ENCODE data around the gene CALM1. TPM values are rescaled to one million over a fixed set of nuclear protein-coding genes. Genes with fewer than 3 reads are reported as not detected.
A peak's percentile ranks its signal among the peaks of the same experiment; 100 is the strongest.

CALM1 gene
- 493 TPM for polyA plus RNA-seq (2013, experiment 1 of 2)
- 523 TPM for polyA plus RNA-seq (2013, experiment 2 of 2)

DNA sequence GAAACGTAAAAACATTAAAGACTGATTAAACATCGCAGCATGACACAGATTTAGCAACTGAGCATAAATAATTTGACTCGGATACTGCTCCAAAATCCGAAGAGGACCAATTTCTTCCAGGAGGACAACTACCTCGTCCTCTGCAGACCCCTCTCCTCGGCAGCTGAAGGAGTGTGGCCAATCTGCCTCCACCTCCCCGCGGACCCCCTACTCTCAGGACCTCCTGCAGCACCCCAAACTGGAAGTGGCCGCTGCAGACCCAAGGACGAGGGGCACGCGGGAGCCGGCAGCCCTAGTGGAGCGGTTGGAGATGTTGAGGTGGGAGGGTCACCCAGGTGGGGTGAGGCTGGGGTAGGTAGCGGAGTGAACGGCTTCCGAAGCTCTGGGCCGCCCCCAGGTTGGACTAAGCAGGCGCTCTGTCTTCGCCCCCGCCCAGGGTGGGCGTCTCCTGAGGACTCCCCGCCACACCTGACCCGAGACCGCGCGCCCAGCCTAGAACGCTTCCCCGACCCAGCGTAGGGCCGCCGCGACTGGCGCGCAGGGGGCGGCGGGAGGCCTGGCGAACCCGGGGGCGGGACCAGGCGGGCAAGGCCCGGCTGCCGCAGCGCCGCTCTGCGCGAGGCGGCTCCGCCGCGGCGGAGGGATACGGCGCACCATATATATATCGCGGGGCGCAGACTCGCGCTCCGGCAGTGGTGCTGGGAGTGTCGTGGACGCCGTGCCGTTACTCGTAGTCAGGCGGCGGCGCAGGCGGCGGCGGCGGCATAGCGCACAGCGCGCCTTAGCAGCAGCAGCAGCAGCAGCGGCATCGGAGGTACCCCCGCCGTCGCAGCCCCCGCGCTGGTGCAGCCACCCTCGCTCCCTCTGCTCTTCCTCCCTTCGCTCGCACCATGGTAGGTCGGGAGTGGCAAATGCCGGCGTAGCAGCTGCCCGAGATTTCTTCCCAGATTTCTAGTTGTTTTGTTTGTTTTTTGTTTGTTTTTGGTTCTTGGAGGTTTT, at the start of gene CALM1:
TSS of gene CALM1 (plus strand) at position 689 of the 999 bp plus-strand sequence. CDS start at position 891, 202 bp downstream.
- H3K4me1 ChIP-seq (ENCODE audit: control insufficient read depth, insufficient read depth, low read length, poor library complexity, severe bottlenecking), result peaks cover 9% of the 10 kb centered on the region
- peak within 1 kb of the TSS; percentile 92 for H3K4me3 ChIP-seq (ENCODE audit: extremely low read depth, insufficient read depth, low read length, poor library complexity, severe bottlenecking)
- WGBS, 2 experiments (ENCODE audit: insufficient coverage in 2 of 2), result 3% methylated on average over 52 to 62 of the region's 89 CpGs
- no peaks in the 10 kb centered on the region for H3K9me3 ChIP-seq (ENCODE audit: control insufficient read depth, low read length)
- peak within 1 kb of the TSS; percentile 23 for H3K27ac ChIP-seq (ENCODE audit: low read depth, low read length, severe bottlenecking)
- H3K36me3 ChIP-seq (ENCODE audit: control insufficient read depth, insufficient read depth, low read length), result peaks cover 19% of the 10 kb centered on the region

DNA sequence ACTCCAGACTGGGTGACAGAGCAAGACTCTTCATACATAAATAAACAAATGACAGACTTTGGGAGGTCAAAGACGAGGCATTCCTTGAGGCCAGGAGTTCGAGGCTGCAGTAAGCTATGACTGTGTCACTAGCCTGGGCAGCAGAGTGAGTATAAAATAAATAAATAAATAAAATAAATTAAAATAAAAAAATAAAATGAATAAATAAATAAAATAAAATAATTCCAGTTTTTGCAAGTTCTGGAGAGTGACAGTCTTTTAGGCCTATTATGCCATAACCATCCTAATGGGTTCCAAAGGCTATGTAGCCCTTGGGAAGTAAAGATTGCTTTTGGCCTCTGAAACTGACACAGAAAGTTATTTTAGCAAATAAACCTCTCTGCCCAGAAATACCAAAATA, 48.6 kb upstream of the CALM1 start:
- Histone ChIP-seq H3K9me3 (ENCODE audit: control insufficient read depth, low read length) (no peaks in the 10 kb centered on the region), H3K27ac (ENCODE audit: low read depth, low read length, severe bottlenecking) (no peak overlapping the region), H3K4me1 (ENCODE audit: control insufficient read depth, insufficient read depth, low read length, poor library complexity, severe bottlenecking) (no peaks in the 10 kb centered on the region), H3K36me3 (ENCODE audit: control insufficient read depth, insufficient read depth, low read length) (no peaks in the 10 kb centered on the region), H3K4me3 (ENCODE audit: extremely low read depth, insufficient read depth, low read length, poor library complexity, severe bottlenecking) (no peak overlapping the region)
- no CpG with 5 or more reads among the region's 2 CpGs for WGBS, 2 experiments (ENCODE audit: insufficient coverage in 2 of 2)

DNA sequence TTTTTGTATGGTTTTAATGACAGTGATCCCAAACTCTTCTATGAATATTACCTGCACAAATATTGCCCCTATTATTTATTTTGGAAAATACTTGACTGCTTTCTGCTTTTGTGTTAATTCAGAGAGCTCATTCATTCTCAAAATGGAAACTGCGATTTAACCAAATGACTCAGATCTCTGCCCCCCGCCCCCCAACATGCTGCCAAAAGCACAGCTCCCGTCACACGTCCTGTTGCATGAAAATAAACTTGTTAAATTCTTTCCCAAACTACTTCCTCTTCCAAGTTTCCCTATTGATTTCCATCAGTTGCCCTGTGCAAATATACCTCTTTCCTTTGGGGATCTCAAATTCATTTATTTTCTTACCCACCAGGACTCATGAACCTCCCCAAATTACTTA, 47.1 kb upstream of the CALM1 start:
- no peaks in the 10 kb centered on the region for H3K4me1 ChIP-seq (ENCODE audit: control insufficient read depth, insufficient read depth, low read length, poor library complexity, severe bottlenecking)
- WGBS, 2 experiments (ENCODE audit: insufficient coverage in 2 of 2), result 50 to 80% methylated on average over 2 to 4 of the region's 4 CpGs
- H3K27ac ChIP-seq (ENCODE audit: low read depth, low read length, severe bottlenecking), result no peak overlapping the region
- H3K4me3 ChIP-seq (ENCODE audit: extremely low read depth, insufficient read depth, low read length, poor library complexity, severe bottlenecking), result no peak overlapping the region
- H3K36me3 ChIP-seq (ENCODE audit: control insufficient read depth, insufficient read depth, low read length), result no peaks in the 10 kb centered on the region
- no peaks in the 10 kb centered on the region for H3K9me3 ChIP-seq (ENCODE audit: control insufficient read depth, low read length)

DNA sequence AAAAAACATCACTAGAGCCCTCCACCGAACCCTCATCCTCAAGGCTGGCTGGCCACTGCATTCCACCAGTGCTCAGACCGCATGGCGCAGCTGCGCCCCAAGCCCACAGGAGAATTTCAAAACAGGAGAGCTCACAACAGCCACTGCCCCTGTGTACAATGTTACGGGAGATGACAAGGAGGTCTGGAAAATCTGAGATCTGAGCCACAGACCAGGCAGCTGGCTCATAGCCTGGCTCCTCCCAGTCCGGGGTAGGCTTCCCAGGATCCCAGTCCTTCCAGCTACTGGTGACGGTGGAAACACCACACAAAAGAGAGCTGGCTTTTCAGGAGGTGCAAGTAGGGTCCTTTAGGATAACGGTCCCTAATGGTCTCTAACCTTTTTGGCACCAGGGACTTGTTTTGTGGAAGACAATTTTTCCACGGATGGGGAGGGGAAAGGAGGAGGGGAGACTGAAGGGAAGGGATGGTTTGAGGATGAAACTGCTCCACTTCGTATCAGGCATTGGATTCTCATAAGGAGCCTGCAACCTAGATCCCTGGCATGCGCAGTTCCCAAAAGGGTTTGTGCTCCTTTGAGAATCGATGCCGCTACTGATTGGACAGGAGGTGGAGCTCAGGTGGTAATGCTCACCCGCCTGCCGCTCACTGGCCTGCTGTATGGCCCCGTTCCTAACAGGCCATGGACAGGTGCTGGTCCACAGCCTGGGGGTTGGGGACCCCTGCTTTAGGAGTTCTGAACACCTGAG, 42.1 kb upstream of the CALM1 start:
- 88 to 91% methylated on average over 15 of the region's 16 CpGs for WGBS, 2 experiments (ENCODE audit: insufficient coverage in 2 of 2)
- Histone ChIP-seq H3K4me1 (ENCODE audit: control insufficient read depth, insufficient read depth, low read length, poor library complexity, severe bottlenecking) (no peaks in the 10 kb centered on the region), H3K36me3 (ENCODE audit: control insufficient read depth, insufficient read depth, low read length) (no peaks in the 10 kb centered on the region), H3K9me3 (ENCODE audit: control insufficient read depth, low read length) (no peaks in the 10 kb centered on the region), H3K4me3 (ENCODE audit: extremely low read depth, insufficient read depth, low read length, poor library complexity, severe bottlenecking) (no peak overlapping the region), H3K27ac (ENCODE audit: low read depth, low read length, severe bottlenecking) (no peak overlapping the region)

DNA sequence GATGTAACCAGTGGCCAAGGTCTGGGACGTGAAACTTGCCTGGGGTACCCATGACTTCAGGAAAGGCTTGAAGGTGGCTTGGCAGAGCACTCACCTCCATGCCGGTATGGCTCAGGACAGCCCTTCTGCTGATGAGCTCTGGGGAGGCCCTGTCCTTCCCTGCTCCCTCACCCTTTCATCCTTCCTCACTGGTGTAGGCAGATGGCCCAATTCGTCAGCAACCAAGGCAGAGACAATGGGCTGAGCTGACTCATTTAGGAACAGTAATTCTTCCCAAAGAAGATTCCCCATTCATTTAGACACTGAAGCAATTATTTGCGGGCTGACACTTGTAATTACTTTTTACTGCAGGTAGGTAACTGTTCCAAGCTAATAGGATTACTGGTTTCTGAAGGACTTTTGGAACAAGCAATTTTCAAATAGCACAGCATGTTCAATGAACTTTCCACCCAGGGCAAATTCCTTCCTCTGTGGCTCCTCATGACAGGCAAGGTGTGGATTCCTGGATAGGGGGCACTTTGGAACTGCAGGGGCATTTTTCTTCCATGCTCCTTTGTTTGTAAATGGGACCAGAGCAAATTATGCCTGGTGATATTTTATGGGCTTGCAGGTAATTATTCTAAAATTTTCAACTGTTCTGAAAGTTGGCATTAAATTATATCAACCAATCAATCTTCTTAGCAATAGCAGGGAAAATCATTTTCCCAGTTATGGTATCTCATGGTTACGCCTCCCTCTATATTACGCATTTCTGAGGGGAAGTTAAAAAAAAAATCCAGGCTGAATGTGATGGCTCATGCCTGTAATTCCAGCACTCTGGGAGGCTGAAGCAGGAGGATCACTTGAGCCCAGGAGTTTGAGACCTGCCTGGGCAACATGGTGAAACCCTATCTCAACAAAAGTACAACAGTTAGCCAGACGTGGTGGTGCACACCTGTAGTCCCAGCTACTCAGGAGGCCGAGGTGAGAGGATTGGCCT, 41.0 kb upstream of the CALM1 start:
- H3K9me3 ChIP-seq (ENCODE audit: control insufficient read depth, low read length), result no peaks in the 10 kb centered on the region
- H3K4me1 ChIP-seq (ENCODE audit: control insufficient read depth, insufficient read depth, low read length, poor library complexity, severe bottlenecking), result no peaks in the 10 kb centered on the region
- no peak overlapping the region for H3K27ac ChIP-seq (ENCODE audit: low read depth, low read length, severe bottlenecking)
- H3K36me3 ChIP-seq (ENCODE audit: control insufficient read depth, insufficient read depth, low read length), result no peaks in the 10 kb centered on the region
- H3K4me3 ChIP-seq (ENCODE audit: extremely low read depth, insufficient read depth, low read length, poor library complexity, severe bottlenecking), result no peak overlapping the region
- 83 to 95% methylated on average over 5 of the region's 8 CpGs for WGBS, 2 experiments (ENCODE audit: insufficient coverage in 2 of 2)

DNA sequence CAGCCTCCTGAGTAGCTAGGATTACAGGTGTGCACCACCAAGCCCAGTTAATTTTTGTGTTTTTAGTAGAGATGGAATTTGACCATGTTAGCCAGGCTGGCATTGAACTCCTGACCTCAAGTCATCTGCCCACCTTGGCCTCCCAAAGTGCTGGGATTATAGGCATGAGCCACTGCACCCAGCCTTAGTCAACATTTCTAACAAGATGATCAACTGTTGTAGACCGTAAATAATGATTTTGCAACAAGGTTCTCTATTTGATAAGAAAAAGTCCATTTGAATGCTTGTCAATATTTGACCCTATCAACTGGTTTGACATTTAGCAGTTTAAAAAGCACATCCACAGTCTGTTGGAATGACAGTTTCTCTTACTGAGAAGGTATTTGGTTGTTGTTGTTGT, 39.9 kb upstream of the CALM1 start:
- no peaks in the 10 kb centered on the region for H3K9me3 ChIP-seq (ENCODE audit: control insufficient read depth, low read length)
- H3K4me3 ChIP-seq (ENCODE audit: extremely low read depth, insufficient read depth, low read length, poor library complexity, severe bottlenecking), result no peak overlapping the region
- H3K4me1 ChIP-seq (ENCODE audit: control insufficient read depth, insufficient read depth, low read length, poor library complexity, severe bottlenecking), result no peaks in the 10 kb centered on the region
- H3K36me3 ChIP-seq (ENCODE audit: control insufficient read depth, insufficient read depth, low read length), result no peaks in the 10 kb centered on the region
- 100% methylated on average over 1 of the region's 1 CpG; no CpG with 5 or more reads in 1 of the 2 experiments for WGBS, 2 experiments (ENCODE audit: insufficient coverage in 2 of 2)
- H3K27ac ChIP-seq (ENCODE audit: low read depth, low read length, severe bottlenecking), result no peak overlapping the region

DNA sequence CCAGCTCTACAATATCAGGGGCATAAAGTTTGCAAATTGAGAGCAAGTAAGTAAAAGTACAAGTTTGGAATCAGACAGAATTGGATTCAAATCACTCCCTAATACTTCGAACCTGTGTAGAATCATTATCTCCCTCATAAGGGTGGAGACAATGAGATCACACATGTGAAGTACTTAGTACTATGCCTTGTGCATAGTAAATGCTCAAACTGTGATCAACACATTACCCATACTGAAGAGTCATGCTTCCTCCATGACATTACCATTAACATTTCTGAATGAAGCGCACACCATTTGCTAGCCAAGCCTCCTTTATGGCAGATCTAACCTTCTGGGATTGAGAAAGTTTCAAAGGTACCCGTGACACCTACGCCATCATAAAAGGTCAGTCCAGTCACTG, 38.5 kb upstream of the CALM1 start:
- Histone ChIP-seq H3K9me3 (ENCODE audit: control insufficient read depth, low read length) (no peaks in the 10 kb centered on the region), H3K4me3 (ENCODE audit: extremely low read depth, insufficient read depth, low read length, poor library complexity, severe bottlenecking) (no peak overlapping the region)
- 97 to 100% methylated on average over 3 of the region's 4 CpGs for WGBS, 2 experiments (ENCODE audit: insufficient coverage in 2 of 2)

DNA sequence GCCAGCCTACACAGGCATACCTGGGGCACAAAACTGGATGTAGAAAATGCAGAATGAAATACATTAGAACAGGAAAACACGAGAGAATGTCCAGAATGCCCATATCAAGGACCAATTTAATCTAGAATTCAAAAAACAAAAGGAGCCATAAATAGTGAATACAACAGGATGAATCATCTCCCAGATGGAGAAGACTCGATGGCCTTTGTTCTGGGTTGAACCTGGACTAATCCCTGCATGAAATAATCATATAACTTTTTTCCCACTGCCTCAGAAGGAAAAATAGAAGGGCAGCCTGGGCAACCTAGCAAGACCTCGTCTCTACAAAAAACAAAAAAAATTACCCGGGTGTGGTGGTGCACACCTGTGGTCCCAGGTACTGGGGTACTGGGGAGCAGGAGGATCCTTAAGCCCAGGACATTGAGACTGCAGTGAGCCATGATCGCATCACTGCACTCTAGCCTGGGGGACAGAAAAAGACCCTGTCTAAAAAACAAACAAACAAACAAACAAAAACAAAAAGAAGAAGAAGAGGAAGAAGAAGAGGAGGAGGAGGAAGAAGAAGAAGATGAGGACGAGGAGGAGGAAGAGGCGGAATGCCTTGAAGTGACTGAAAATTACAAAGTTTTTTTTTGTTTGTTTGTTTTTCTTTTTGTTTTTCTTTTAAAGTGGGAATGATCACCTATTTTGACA, 34.8 kb upstream of the CALM1 start:
- no peaks in the 10 kb centered on the region for H3K4me1 ChIP-seq (ENCODE audit: control insufficient read depth, insufficient read depth, low read length, poor library complexity, severe bottlenecking)
- no peak overlapping the region for H3K4me3 ChIP-seq (ENCODE audit: extremely low read depth, insufficient read depth, low read length, poor library complexity, severe bottlenecking)
- 92 to 100% methylated on average over 3 to 4 of the region's 7 CpGs for WGBS, 2 experiments (ENCODE audit: insufficient coverage in 2 of 2)
- no peaks in the 10 kb centered on the region for H3K36me3 ChIP-seq (ENCODE audit: control insufficient read depth, insufficient read depth, low read length)
- H3K9me3 ChIP-seq (ENCODE audit: control insufficient read depth, low read length), result no peaks in the 10 kb centered on the region
- H3K27ac ChIP-seq (ENCODE audit: low read depth, low read length, severe bottlenecking), result no peak overlapping the region

More for the DNA sequence above, 38.5 kb upstream of the CALM1 start:
- Histone ChIP-seq H3K36me3 (ENCODE audit: control insufficient read depth, insufficient read depth, low read length) (no peaks in the 10 kb centered on the region), H3K27ac (ENCODE audit: low read depth, low read length, severe bottlenecking) (no peak overlapping the region), H3K4me1 (ENCODE audit: control insufficient read depth, insufficient read depth, low read length, poor library complexity, severe bottlenecking) (no peaks in the 10 kb centered on the region)

DNA sequence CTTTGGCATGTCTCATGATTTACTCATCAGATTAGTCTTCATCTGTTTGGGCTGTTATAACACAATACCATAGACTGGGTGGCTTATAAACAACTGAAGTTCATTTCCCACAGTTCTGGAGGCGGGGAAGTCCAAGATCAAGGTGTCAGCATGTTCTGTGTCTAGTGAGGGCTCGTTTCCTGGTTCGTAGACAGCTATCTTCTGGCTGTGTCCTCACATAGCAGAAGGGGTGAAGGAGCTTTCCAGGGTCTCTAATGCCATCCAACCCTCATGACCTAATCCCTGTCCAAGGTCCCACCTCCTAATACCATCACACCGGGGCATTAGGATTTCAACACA, 34.3 kb upstream of the CALM1 start:
- Histone ChIP-seq H3K4me1 (ENCODE audit: control insufficient read depth, insufficient read depth, low read length, poor library complexity, severe bottlenecking) (no peaks in the 10 kb centered on the region), H3K9me3 (ENCODE audit: control insufficient read depth, low read length) (no peaks in the 10 kb centered on the region), H3K36me3 (ENCODE audit: control insufficient read depth, insufficient read depth, low read length) (no peaks in the 10 kb centered on the region), H3K27ac (ENCODE audit: low read depth, low read length, severe bottlenecking) (no peak overlapping the region), H3K4me3 (ENCODE audit: extremely low read depth, insufficient read depth, low read length, poor library complexity, severe bottlenecking) (no peak overlapping the region)
- WGBS, 2 experiments (ENCODE audit: insufficient coverage in 2 of 2), result 92 to 93% methylated on average over 2 to 4 of the region's 4 CpGs

Measured in mesodermal cell (in vitro differentiated cells).